Activated naive CD4-positive, alpha-beta T cell treated with Interleukin-2 at 50 U/mL for 16 hours (primary cell): ENCODE data around the gene KDM4C.

Experiments used
- DNase-seq: peaks from one replicate; pipeline ENCODE4 v3.0.0-alpha.2; 2020

Gene KDM4C

DNA sequence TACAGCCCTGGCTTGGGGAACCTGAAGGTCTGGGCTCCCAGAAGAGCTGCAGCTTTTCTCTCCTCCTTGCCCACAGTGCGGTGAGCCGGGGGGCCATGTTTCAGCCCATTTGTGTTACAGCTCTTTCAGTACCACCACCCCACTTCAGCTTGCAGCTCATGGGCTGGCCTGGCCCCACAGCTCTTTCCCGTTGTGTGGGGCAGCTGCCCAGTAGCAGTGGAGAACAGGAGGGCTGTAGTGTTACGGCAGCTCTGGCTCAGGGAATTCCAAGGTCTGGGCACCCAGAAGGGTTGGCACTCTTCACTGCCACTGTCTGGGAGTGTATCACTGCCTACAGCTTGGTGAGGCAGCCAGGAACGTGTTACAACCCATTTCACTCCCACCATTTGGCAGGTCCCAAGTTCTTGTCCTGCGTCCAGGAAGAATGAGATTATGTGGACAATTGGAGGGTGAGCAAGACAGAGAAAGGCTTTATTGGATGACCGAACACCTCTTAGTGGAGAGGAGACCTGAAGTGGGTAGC, 390.5 kb downstream of the KDM4C start:
- no peak for DNase-seq

DNA sequence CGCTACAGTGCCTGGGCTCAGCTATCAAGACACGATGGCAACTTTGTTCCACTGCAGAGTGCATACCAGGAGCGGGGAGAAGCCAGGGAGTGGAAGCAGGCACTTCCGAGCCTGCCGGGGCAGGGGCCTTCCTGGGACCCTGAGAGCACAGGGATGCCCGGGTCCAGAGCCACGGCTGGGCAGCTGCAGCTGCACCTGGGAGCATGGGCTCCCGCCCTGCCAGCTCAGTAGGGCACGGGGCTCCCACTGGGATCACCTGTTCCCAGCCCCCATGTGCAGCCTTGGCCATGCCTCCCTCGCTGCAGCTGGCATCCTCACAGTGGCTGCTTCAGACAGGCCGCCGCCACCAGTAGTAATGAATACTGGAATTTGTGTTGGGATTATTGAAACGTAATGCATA, 391.5 kb downstream of the KDM4C start:
- DNase-seq = no peak

GRCh38 chr9:7150153-7150890, 392.5 kb downstream of the KDM4C start:
- no peak for DNase-seq

DNA sequence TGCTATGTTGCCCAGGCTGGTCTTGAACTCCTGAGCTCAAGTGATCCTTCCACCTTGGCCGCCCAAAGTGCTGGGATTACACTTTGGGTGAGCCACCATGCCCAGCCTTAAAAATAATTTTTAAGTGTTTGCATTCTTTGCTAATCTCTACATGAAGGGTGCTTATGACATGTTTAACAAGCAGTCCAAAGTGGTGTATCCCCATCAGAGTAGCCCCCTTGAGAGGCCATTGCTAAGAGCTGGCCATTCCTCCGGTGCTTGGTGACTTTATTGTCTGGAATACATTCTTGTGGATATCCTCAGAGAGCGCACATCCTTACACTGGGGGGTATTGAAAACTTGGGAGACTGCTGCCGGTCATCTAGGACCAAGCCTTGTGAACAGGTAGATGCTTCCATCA, 395.4 kb downstream of the KDM4C start:
- DNase-seq = no peak

DNA sequence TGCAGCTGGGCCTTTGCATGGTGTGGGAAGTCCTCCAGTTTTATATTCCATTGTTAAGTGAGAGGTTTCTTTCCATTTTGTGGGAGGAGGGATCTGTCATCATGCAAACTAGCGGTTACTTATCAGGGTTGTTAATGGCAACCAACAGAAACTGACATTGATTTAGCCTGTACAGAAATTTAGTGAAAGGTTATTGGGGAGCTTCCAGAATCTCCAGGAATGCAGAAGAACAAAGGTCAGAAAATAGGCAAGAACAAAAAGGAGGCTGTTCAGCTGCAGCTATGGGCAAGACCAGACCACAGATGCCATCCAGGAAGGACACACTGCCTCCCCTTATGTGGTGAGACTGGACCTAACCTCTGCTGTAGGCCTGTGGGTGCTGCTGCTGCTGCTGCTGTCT, 395.8 kb downstream of the KDM4C start:
- DNase-seq = no peak

- DNase-seq = no peak
Measured at GRCh38 chr9:7154003-7154619, 396.3 kb downstream of the KDM4C start.

DNA sequence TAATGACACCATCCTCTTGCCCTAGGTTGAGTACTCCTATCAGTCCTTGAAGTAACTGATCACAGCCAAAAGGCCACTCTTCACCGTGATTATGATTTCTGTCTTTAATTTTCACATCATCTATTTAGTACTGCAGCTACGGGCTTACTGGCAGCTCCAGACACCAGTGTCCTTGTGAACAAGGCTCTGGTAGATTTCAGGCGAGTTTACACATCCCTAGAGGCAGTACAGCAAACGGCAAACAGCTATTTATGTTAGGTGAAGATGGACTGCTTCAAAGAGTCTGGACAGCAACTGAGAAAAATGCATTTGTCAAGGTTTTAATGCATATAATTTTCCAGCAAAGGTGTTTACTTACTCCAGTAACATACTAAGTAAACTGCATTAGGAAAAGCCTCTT, 396.9 kb downstream of the KDM4C start:
- DNase-seq = no peak

GRCh38 chr9:7161469-7161868, 403.7 kb downstream of the KDM4C start:
- DNase-seq = no peak

GRCh38 chr9:7163932-7164331, 406.2 kb downstream of the KDM4C start:
- DNase-seq = no peak

- DNase-seq = no peak
Measured at GRCh38 chr9:7164440-7165330, 406.9 kb downstream of the KDM4C start.

DNA sequence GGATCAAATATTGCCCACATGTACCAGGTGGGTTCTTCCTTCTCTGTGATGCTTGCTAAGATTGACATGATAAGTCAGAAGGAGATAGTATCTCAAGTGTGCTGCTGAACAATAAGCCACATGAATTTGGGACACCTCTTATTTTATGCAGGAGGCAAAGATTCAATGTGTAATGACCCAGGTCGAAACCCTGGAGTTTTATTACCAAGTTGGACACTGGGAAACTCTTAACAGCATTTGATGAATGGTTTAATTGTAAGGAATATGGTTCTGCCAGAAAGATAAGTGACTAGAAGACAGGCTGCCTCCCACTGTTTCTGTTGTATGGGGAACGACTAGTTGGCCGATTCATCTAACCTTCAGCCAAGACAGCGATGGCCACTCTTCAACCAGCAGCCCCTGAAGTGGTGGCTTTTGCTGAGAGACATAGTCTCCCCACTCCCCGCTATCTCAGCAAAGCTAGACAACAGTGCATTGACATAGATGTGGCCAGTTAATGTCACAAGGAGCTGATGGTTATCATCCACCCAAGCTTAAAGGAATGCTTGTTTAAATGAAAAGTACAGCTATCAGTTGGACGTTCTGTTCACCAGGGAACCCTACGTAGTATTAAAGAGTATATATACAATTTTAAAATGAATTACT, 407.7 kb downstream of the KDM4C start:
- DNase-seq = no peak

- no peak for DNase-seq
Measured at GRCh38 chr9:7166074-7166473, 408.3 kb downstream of the KDM4C start.

DNA sequence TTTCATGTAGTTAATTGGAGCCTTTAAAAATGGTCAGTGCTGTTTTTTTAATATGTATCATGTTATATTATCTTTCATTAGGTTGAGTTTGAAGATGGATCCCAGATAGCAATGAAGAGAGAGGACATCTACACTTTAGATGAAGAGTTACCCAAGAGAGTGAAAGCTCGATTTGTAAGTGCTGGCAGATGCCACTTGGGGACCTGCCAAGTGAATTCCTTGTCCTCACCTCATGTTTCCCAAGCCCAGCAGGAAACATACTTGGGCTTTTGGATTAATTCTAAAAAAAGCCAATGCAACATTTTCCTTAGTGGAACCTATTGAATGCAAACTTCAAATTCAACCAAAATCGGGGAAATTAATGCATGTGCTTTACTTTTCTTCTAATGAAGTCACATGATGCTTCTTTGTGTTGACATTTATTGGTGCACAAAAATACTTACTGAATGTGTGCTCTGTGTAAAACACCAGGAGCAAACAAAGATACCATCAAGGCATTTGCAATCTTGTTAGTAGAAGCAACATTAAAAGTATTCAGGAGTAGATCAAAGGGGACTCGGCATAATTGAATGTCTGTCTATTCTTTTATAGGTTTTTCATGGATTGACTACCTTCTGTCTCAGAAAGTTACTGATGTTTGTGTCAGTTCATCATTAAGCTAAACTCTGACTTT, 412.1 kb downstream of the KDM4C start:
- DNase-seq = no peak

DNA sequence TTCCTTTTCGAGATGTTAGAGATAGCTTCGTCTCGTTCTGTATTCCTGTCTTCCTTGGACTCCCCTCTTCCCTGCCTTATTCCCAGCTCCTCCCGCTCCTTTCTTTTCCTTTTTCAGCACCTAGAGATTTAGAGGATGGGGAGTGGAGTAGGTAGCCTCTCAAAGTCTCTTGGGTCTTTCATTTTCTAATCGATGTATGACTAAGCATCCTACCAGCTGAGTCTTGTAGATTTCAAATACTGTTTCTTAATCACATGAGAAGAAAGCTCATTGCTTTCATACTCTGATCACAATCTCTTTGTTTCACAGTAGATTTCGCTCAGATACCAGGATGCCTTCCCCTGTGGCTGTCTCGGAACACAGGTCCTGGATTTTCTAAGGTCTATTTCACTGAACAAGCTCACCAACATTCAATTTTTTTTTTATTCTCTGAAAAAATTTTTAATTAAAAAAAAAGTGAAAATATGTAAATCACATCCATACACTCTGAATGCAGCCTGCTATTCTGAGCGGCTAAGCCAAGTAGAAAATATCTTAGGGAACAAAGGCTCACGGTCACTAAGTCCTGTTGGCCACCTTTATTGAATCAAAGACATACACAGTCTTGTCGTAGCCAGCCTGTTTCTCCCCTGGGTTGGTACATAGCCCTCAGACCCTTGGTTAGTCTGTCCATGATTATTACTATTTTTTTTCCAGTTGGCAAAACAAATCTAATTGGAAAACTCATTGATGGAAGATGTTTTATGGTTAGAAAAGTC, 413.8 kb downstream of the KDM4C start:
- no peak for DNase-seq

- DNase-seq = no peak
Measured at GRCh38 chr9:7172154-7173115, 414.7 kb downstream of the KDM4C start.

DNA sequence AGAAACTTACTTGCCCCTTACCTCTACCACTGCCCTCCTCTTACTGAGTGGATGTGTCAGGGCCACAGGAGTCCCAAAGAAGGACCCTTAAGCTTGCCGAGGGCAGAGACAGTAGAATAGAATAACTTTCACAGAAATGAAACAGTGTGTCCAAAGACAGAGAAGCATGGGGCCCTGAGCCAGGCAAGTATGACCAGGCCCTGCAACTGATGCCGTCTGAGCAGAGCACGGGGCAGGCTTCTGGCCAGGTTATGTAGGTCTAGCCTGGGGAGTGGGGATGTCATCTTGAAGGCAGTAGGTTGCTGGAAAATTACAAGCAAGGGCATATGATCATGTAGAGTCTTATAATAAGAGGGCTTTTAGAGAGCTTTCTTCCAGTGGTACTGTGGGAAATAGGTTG, 415.4 kb downstream of the KDM4C start:
- DNase-seq = no peak

GRCh38 chr9:7174301-7174700, 416.5 kb downstream of the KDM4C start:
- DNase-seq = no peak

DNA sequence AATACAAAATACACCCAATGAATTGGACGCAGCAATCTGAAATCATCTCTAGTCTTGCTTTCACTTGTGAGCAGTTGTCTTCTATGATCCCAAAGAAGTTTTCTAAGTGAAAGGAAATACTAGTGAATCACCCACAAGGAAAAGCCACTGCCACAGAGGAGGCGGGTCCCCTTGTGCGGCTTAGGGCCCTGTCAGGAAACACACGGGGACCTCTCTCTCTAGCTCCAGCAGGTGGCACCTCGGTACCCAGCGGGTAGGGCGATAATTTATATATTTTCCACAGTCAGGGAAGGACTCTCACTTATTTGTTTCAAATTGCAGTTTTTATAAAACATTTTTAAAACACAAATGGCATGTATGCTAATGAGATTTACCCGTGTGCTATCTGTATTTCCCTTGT, 417.1 kb downstream of the KDM4C start:
- DNase-seq = no peak

- no peak for DNase-seq
Measured at GRCh38 chr9:7176561-7176960, 418.8 kb downstream of the KDM4C start.

- no peak for DNase-seq
Measured at GRCh38 chr9:7177383-7177782, 419.6 kb downstream of the KDM4C start.

GRCh38 chr9:7178729-7179128, 421.0 kb downstream of the KDM4C start:
- no peak for DNase-seq
